HEK293 (cell line): Measurements from ENCODE around the gene LCNL1.

ENCODE experiments used
- FEZF1 ChIP-seq: fragments of 450-650 bp; formaldehyde crosslinking; IDR thresholded peaks from 2 replicates; pipeline ENCODE4 v1.5.1; 2016; ENCODE audit warnings: missing biosample characterization, missing genetic modification characterization
- SETDB1 ChIP-seq: IDR thresholded peaks from one replicate; pipeline ENCODE4 v1.6.1; 2017; ENCODE audit warnings: mild to moderate bottlenecking, low read length, moderate library complexity, mixed read lengths; ENCODE audit not compliant: insufficient read length
- ZNF10 ChIP-seq: fragments of 450-650 bp; formaldehyde crosslinking; IDR thresholded peaks from 2 replicates; pipeline ENCODE4 v1.5.1; 2017; ENCODE audit warnings: missing biosample characterization, missing genetic modification characterization
- ZNF169 ChIP-seq: fragments of 450-650 bp; formaldehyde crosslinking; IDR thresholded peaks from 2 replicates; pipeline ENCODE4 v1.5.1; 2016; ENCODE audit warnings: missing biosample characterization, missing genetic modification characterization
- ZNF354C ChIP-seq: fragments of 450-650 bp; formaldehyde crosslinking; IDR thresholded peaks from 2 replicates; pipeline ENCODE4 v1.5.1; 2016; ENCODE audit warnings: missing biosample characterization, missing genetic modification characterization, low read depth, borderline replicate concordance
- ZNF664 ChIP-seq: fragments of 450-650 bp; formaldehyde crosslinking; IDR thresholded peaks from 2 replicates; pipeline ENCODE4 v1.5.1; 2016; ENCODE audit warnings: missing biosample characterization, missing genetic modification characterization
- TF ChIP-seq, protein P1 (sequence below): fragments of 450-650 bp; formaldehyde crosslinking; IDR thresholded peaks from 2 replicates; pipeline ENCODE4 v1.5.1; 2017; ENCODE audit warnings: missing biosample characterization, missing genetic modification characterization
- TF ChIP-seq, protein P2 (sequence below): fragments of 450-650 bp; formaldehyde crosslinking; IDR thresholded peaks from 2 replicates; pipeline ENCODE4 v1.5.1; 2016; ENCODE audit warnings: missing biosample characterization, missing genetic modification characterization
- TF ChIP-seq, protein P3 (sequence below): IDR thresholded peaks from 2 replicates; pipeline ENCODE4 v1.6.1; 2011; ENCODE audit warnings: mild to moderate bottlenecking, low read depth, low read length, borderline replicate concordance

DNA sequence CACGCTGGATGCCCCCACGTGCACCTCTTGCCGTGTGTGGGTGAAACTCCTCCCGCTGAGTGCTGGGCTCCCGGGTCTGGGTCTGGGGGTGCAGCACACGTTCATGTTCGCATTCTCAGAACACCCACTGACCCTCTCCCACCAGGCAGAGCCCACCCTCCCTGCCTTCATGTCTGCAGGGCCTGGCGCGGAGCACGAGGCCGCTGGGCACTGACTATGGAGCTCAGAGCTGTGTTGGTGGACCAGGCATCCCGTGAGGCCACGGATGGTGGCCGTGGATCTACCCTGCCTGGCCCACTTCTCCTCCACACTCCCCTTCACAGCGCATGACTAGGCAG is 21.9 kb upstream of the LCNL1 start:
- TF ChIP-seq, protein P1, sequence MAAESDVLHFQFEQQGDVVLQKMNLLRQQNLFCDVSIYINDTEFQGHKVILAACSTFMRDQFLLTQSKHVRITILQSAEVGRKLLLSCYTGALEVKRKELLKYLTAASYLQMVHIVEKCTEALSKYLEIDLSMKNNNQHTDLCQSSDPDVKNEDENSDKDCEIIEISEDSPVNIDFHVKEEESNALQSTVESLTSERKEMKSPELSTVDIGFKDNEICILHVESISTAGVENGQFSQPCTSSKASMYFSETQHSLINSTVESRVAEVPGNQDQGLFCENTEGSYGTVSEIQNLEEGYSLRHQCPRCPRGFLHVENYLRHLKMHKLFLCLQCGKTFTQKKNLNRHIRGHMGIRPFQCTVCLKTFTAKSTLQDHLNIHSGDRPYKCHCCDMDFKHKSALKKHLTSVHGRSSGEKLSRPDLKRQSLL (tag by site-specific recombination) = no peak
- no peak for TF ChIP-seq ZNF10 (tag by site-specific recombination)
- no peak for TF ChIP-seq SETDB1
- TF ChIP-seq, protein P2, sequence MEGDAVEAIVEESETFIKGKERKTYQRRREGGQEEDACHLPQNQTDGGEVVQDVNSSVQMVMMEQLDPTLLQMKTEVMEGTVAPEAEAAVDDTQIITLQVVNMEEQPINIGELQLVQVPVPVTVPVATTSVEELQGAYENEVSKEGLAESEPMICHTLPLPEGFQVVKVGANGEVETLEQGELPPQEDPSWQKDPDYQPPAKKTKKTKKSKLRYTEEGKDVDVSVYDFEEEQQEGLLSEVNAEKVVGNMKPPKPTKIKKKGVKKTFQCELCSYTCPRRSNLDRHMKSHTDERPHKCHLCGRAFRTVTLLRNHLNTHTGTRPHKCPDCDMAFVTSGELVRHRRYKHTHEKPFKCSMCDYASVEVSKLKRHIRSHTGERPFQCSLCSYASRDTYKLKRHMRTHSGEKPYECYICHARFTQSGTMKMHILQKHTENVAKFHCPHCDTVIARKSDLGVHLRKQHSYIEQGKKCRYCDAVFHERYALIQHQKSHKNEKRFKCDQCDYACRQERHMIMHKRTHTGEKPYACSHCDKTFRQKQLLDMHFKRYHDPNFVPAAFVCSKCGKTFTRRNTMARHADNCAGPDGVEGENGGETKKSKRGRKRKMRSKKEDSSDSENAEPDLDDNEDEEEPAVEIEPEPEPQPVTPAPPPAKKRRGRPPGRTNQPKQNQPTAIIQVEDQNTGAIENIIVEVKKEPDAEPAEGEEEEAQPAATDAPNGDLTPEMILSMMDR (tag by site-specific recombination) = no peak
- TF ChIP-seq, protein P3, sequence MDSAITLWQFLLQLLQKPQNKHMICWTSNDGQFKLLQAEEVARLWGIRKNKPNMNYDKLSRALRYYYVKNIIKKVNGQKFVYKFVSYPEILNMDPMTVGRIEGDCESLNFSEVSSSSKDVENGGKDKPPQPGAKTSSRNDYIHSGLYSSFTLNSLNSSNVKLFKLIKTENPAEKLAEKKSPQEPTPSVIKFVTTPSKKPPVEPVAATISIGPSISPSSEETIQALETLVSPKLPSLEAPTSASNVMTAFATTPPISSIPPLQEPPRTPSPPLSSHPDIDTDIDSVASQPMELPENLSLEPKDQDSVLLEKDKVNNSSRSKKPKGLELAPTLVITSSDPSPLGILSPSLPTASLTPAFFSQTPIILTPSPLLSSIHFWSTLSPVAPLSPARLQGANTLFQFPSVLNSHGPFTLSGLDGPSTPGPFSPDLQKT = no peak
- TF ChIP-seq ZNF664 = no peak
- no peak for TF ChIP-seq FEZF1
- no peak for TF ChIP-seq ZNF169 (tag by site-specific recombination)
- TF ChIP-seq ZNF354C (tag by site-specific recombination) = no peak
